ENCODE results near the gene ATP2A2.

DNA sequence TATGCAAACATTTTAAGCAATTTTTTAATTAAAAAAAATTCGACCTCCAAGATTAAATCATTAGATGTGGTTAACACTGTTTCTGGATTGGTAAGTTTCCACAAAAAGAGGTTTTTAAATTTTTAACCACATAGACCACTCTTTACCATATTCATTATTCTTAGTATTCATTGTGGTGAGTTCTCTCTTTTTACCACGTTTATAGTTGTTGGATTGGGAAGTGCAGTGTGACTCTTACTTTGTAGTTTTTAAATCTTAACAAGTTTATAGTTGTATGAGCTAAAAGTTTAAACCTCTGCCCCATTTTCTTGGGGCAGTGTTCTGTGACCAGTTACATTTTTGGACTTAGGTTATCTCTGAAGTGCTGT, 8.6 kb downstream of the ATP2A2 start:
- no peak for TF ChIP-seq EZH2 (IDR thresholded peaks at IDR 0.05; ENCODE audit: borderline replicate concordance, insufficient read depth, low read depth, low read length, poor library complexity, severe bottlenecking)
- TF ChIP-seq, protein P1, sequence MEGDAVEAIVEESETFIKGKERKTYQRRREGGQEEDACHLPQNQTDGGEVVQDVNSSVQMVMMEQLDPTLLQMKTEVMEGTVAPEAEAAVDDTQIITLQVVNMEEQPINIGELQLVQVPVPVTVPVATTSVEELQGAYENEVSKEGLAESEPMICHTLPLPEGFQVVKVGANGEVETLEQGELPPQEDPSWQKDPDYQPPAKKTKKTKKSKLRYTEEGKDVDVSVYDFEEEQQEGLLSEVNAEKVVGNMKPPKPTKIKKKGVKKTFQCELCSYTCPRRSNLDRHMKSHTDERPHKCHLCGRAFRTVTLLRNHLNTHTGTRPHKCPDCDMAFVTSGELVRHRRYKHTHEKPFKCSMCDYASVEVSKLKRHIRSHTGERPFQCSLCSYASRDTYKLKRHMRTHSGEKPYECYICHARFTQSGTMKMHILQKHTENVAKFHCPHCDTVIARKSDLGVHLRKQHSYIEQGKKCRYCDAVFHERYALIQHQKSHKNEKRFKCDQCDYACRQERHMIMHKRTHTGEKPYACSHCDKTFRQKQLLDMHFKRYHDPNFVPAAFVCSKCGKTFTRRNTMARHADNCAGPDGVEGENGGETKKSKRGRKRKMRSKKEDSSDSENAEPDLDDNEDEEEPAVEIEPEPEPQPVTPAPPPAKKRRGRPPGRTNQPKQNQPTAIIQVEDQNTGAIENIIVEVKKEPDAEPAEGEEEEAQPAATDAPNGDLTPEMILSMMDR (IDR thresholded peaks at IDR 0.05) = no peak

All from B cell (primary cell).